ENCODE results near the gene TPD52L1. TPM values are rescaled to one million over a fixed set of nuclear protein-coding genes. Genes with fewer than 3 reads are reported as not detected.

The TPD52L1 gene
- total and polyA plus RNA-seq, 2 of the 4 experiments (the other 2 are of a cell fraction): 10.2 to 13.5 TPM

DNA sequence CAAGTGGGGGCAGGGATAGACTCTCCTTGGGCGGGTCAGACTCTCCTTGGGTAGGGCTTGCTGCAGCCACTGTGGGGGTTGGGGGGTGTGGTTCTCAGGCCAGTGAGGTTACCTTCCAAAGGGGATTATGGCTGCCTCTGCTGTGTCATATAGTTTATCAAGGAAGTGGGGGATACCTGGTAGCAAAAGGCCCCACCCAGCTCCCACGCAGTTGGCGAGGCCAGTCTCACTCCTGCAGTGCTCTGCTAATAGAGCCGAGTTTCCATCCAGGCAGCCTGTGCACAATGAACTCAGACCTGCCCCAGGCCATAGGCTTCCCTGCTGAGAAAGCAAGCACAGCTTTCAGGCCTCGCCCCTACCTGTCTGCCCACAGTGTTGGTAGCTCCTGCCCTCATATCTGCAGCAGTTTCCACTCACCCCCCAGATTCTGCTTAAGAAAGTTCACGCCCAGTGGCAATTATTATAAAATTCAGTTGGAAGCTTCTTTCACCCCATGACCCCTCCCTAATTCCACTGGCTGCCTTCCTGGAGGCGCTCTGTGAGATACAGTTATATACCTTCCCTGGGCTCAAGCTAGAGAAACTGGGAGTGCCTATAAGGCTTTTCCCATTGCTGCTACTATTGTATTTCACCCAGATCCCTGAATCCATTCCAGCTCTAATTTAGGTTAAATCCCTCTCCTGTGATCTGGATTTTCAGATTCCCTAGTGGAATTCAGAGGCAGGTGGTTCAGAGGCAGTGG is 92.1 kb downstream of the TPD52L1 start:
- CTCF ChIA-PET: no interaction called here
- no peak for ATAC-seq (ENCODE audit: low read depth)
- Histone ChIP-seq H3K4me1 (ENCODE audit: control insufficient read depth, insufficient read depth, low read length) (no peaks in the 10 kb centered on the region), H3K4me2 (ENCODE audit: low read depth, low read length) (no peak overlapping the region), H3K9me3 (ENCODE audit: control insufficient read depth, insufficient read depth, low read length) (peaks cover 3% of the 10 kb centered on the region; the same call in 1 of the 2 replicates), H3K56ac (ENCODE audit: extremely low read depth, insufficient read depth, low read length) (no peak overlapping the region), H3K79me1 (ENCODE audit: low read depth in 1 of 2, low read length in 2 of 2) (no peaks in the 10 kb centered on the region), H3K23ac (ENCODE audit: low read depth, low read length) (no peak overlapping the region), H2BK5ac (ENCODE audit: low read depth, low read length, poor library complexity, severe bottlenecking) (no peak overlapping the region), H4K8ac (ENCODE audit: low read depth in 2 of 2, low read length in 2 of 2) (no peak overlapping the region), H2AK5ac (ENCODE audit: low read depth, low read length) (no peak overlapping the region), H2AK9ac (replicated peaks; ENCODE audit: low read depth, low read length, poor library complexity) (no peak overlapping the region), H3K27ac (ENCODE audit: insufficient read depth, low read length) (no peak overlapping the region), H3K4ac (ENCODE audit: low read depth, low read length) (no peak overlapping the region), H2BK15ac (ENCODE audit: low read depth, low read length) (no peak overlapping the region), H3K36me3 (ENCODE audit: control insufficient read depth, insufficient read depth, low read length) (no peaks in the 10 kb centered on the region), H3K27me3 (ENCODE audit: control insufficient read depth, insufficient read depth, low read length) (no peaks in the 10 kb centered on the region), H2BK120ac (ENCODE audit: low read depth, low read length) (no peak overlapping the region), H3K9ac (ENCODE audit: low read depth, low read length) (no peak overlapping the region), H2AFZ (replicated peaks; ENCODE audit: low read length, poor library complexity) (no peak overlapping the region), H3K14ac (replicated peaks; ENCODE audit: low read depth, low read length) (no peak overlapping the region), H3K18ac (ENCODE audit: low read depth, low read length) (no peak overlapping the region), H3K9me1 (ENCODE audit: insufficient read depth, low read length) (no peaks in the 10 kb centered on the region), H4K91ac (ENCODE audit: insufficient read depth, low read depth, low read length) (no peak overlapping the region), H4K20me1 (ENCODE audit: insufficient read depth, low read length) (no peaks in the 10 kb centered on the region), H3K4me3 (ENCODE audit: insufficient read depth, low read depth, low read length) (no peak overlapping the region), H2BK20ac (ENCODE audit: low read depth, low read length) (no peak overlapping the region), H4K5ac (ENCODE audit: low read depth, low read length) (no peak overlapping the region)
- POLR2A ChIA-PET (ENCODE audit: unreplicated experiment): no interaction called here
- intact Hi-C loops (cut with micrococcal nuclease): no loop called here
- WGBS, 2 experiments (ENCODE audit: extremely low coverage in 2 of 2, insufficient read length in 1 of 2): 100% methylated on average over 1 of the region's 7 CpGs; no CpG with 5 or more reads in 1 of the 2 experiments
- dilution Hi-C loops (cut with HindIII; ENCODE audit: low sequenced_read_pairs, unreplicated experiment): no loop called here
- TF ChIP-seq RAD21 (IDR thresholded peaks at IDR 0.05; ENCODE audit: low read length) (no peak), NFE2L2 (IDR thresholded peaks at IDR 0.05; ENCODE audit: low read depth, low read length) (no peak)
- no TSS peak for BruUV-seq (replicated peaks)
- in situ Hi-C loops (cut with MboI; ENCODE audit: low sequenced_read_pairs): no loop called here
- no peak for DNase-seq

All from IMR-90 (cell line).